GM21717 (cell line): ENCODE measurements around the gene CLCN4.

Experiments
- ATAC-seq: cut with Tn5 transposase; IDR thresholded peaks from one replicate; pipeline ENCODE4 v1.9.1; 2021; ENCODE audit warnings: mild to moderate bottlenecking, moderate library complexity; ENCODE audit not compliant: unreplicated experiment

CLCN4 gene

GRCh38 chrX:10156199-10157031, at the start of gene CLCN4:
CLCN4 (plus strand) TSS chrX:10156975; CDS start chrX:10185033, 28,058 bp downstream.
- ATAC-seq, result peak; percentile 52

DNA sequence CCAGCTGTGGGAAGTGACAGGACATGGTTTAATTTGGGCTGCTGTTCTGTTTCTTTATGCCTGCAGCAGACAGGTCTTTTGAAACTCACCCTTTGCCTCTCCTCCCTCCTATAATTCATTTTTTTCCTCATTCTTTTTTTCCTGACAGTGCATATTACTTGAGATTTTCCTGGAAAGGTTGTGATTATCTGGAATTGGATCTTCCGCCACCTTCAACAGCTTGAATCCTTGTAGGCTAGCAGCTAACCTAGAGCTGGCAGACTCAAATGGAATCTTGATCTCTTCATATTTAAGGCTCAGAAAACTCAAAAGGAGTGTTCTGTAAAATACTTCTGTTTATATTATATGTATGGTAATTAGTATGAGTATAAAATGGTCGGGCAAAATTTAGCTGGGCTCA, 49.3 kb upstream of the CLCN4 start:
- ATAC-seq, result no peak

GRCh38 chrX:10108288-10108687, 48.5 kb upstream of the CLCN4 start:
- no peak for ATAC-seq

DNA sequence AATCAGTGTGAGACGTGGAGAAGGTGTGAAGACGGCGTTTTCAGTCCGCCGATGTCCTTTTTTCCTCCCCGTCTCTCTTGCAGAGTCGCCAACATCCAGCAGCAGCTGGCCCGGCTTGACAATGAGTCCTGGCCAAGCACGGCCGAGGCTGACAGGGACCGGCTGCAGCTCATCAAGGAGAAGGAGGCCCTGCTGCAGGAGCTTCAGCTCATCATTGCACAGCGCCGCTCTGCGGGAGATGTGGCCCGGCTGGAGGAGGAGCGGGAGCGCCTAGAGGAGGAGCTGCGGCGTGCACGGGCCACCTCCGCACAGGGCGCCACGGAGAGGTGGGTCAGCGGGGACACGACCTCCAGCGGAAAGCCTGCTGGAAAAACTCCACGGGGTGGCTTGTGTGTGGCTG, 47.1 kb upstream of the CLCN4 start:
- ATAC-seq, result no peak

DNA sequence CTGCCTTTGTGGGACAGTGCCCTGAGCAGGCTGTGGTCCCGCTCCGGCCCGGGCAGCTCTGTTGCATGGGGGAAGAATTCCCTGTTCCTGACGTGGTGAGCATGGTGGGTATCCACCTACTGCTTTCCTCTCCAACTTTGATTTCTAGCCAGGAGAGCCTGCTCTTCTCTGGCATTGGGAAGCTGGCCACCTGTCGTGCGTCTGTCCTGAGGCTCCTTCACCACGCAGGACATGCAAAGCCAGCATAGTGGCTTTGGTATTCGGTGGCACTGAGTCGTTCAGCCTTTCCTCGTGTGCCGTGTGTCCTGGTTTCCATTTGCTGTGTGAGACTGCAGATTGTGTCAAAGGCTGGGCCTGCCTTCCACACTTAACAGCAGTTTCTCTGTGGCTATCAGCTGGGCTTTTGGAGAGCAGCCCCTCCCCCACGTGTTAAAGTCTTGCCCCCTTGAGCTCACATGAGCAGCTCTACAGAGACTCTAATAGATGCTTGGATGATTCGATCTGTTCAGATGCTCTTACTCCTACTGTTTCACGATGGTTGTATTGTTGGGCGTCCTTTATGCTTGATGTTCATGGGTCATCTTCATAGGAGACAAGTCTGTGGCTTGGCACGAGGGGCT, 46.3 kb upstream of the CLCN4 start:
- ATAC-seq, result no peak

GRCh38 chrX:10110984-10111363, 45.8 kb upstream of the CLCN4 start:
- peak; percentile 54 for ATAC-seq

GRCh38 chrX:10111364-10112148, 45.2 kb upstream of the CLCN4 start:
- ATAC-seq, result peak; percentile 43

DNA sequence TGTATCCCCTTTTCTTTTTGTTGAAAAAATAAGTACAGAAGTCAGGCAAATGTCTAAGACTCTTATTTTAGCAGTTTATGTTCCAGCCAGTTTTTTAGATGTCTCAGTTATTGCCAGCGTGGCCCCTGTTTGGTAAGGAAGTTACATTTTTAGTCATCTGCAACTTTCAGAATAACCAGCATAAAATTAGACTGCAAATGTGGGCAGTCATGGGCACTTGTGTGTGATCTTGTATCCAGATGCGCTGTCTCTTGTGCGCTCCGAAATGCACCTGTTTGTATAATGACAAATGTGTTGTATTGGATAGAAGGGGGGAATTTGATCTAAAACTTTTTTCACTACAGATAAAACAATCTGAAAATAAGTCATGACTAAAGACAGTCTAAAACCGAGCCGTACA, 44.3 kb upstream of the CLCN4 start:
- peak; percentile 31 for ATAC-seq

- no peak for ATAC-seq
These were observed 41.7 kb upstream of the CLCN4 start for GRCh38 chrX:10115082-10115481.

DNA sequence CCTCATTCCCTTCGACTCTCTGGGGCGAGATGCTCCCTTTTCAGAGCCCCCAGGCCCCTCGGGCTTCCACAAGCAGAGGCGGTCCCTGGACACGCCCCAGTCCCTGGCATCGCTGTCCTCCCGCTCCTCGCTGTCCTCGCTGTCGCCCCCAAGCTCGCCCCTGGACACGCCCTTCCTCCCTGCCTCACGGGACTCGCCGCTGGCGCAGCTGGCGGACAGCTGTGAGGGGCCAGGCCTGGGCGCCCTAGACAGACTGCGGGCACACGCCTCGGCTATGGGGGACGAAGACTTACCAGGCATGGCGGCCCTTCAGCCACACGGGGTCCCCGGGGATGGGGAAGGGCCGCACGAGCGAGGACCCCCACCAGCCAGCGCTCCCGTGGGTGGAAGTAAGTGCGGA, 39.5 kb upstream of the CLCN4 start:
- ATAC-seq, result no peak

- no peak for ATAC-seq
These were observed 38.9 kb upstream of the CLCN4 start for GRCh38 chrX:10117864-10118377.

DNA sequence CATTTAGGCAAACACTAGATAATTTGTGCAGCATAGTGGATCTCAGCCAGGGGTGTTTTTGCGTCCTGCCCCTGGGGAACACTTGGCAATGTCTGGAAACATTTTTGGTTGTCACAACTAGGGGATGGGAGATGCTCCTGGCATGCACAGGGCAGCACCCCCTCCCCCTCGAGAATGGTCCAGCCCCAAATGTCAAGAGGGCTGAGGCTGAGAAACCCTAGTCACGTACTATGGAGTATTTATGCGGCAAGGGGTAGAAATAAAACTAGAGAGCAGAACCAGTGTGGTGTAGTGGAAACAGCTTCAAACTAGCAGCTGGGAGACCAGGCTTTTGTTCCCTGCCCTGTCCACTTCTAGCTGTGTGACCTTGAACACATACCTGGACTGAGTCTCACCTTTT, 38.2 kb upstream of the CLCN4 start:
- ATAC-seq, result no peak

- ATAC-seq, result peak; percentile 63
These were observed 37.3 kb upstream of the CLCN4 start for GRCh38 chrX:10119399-10119990.

- no peak for ATAC-seq
These were observed 36.4 kb upstream of the CLCN4 start for GRCh38 chrX:10120331-10120730.

GRCh38 chrX:10120828-10121227, 35.9 kb upstream of the CLCN4 start:
- no peak for ATAC-seq

DNA sequence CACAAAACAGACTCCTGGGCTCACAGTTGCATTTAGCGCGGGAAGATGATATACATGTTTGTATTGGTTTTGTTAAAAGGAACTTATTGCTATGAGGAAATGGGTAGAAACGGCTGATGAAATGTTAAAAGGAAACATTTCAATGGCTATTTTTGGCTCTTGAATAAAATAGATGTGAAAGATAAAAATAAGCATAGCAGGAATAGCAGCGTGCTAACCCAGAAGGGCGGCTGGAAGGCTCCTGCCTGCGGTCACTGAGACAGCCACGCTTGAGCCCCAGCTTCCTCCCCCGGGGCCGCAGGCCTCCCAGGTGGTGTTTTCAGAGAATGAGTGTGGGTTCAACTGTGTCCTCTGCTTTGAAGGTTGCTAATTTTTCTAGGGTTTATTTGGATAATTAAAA, 35.0 kb upstream of the CLCN4 start:
- ATAC-seq, result peak; percentile 48

DNA sequence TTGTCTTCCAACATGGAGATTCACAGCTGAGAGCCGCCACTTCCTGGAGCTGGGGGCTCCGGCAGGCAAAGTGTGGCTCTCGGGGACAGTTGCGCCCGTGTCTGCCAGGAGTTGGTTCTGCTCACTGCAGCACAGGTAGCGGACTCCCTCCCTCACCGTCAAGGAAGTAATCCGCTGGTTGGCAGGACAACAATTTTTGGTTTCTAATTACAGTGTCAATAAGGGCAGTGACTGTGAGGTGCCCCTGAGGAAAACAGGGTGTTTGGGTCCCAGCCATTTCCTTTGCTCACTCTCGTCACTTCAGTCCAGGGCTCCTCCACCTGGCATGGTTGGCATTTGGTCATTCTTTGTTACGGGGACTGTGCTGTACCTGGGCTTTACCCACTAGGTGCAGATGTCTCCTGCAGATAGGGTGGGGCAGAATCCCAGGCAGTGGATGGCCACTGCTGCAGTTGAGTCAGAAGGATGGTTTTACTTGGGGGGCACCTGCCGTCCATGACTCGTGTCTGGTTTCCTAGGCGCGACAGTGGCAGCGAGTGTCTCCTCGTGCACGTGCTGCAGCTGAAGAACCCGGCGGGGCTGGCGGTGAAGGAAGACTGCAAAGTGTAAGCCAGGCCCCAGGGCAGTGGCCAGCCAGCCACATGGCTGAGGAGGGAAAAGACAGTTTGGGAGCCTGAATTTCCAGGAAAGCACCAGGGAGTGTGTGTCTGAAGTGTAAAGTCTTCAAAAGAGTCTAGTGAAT, 32.1 kb upstream of the CLCN4 start:
- ATAC-seq, result no peak

DNA sequence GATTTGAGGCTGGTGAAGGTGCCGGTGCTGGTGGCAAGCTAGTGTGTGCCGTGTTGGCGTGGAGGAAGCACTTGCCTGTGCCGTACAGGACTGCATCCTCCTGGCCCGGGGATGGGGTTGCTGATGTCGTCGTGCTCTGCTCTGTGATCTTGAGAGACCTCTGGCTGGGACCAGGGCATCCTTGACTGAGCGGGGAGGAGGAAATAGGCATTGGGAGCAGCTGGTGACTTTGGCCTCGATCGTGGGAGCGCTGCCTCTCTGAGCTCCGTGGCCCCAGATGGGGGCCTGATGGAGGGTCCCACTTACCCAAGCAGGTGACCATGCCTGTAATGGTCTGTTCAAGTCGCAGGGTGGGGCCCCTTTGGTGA, 31.5 kb upstream of the CLCN4 start:
- ATAC-seq, result no peak

- no peak for ATAC-seq
These were observed 30.7 kb upstream of the CLCN4 start for GRCh38 chrX:10126044-10126443.

DNA sequence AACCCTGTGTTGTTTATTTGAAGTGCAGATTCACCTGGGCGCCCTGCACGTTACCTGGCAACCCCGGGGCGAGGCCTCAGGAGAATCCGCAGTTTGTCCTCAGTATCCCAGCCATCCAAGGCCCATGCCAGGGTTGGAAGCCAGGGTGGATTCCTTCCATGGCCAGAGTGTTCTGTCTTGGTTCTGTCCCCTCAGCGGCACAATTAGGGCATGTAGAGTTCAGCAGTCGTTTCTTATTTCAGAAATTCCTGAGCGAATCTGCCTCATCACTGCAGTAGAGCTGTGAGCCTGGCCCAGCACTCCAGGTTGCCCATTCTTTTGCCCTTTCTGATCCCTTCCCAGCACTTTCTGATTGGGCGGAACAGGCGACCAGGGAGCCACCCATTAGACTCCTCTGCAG, 29.9 kb upstream of the CLCN4 start:
- no peak for ATAC-seq

GRCh38 chrX:10128386-10128785, 28.4 kb upstream of the CLCN4 start:
- no peak for ATAC-seq
